ENCODE results near the gene SNRPD3.

The SNRPD3 gene

DNA sequence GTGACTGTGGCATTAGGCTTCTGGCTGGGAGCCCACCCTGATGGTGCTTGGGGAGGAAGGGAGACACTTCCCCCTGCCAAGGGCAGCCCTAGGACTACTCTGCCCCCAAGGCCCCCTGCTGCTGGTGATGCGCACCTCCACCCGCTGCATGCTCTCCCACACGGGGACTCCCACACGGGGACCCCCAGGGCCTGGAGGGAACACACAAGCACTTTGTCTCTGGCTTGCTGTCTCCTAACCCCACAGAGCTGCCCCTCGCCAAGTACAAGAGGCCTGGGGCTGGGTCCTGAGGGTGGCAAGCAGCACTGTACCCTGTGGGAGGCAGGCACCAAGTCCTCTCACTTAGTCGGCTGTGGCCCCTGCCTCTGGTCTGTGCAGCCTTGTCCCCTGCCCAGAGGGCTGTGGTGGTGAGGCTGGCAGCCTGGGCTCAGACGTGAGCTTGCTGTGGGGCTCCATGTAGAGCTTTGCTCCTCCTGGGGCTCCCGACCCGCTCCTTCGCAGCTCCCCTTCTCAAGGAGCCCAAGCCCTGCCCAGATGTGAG lies 29.1 kb downstream of the SNRPD3 start:
- peaks cover 15% of the 10 kb centered on the region for H3K36me3 ChIP-seq (ENCODE audit: insufficient read depth, low read length)
- H3K4me3 ChIP-seq (ENCODE audit: low read length) = no peak overlapping the region
- H3K4me1 ChIP-seq (ENCODE audit: insufficient read depth, low read length) = no peaks in the 10 kb centered on the region
- no peaks in the 10 kb centered on the region for H3K27me3 ChIP-seq (ENCODE audit: insufficient read depth, low read length)
- no peak overlapping the region for H2AFZ ChIP-seq (ENCODE audit: low read depth, low read length)
- no peaks in the 10 kb centered on the region for H3K9me3 ChIP-seq (ENCODE audit: low read length)

DNA sequence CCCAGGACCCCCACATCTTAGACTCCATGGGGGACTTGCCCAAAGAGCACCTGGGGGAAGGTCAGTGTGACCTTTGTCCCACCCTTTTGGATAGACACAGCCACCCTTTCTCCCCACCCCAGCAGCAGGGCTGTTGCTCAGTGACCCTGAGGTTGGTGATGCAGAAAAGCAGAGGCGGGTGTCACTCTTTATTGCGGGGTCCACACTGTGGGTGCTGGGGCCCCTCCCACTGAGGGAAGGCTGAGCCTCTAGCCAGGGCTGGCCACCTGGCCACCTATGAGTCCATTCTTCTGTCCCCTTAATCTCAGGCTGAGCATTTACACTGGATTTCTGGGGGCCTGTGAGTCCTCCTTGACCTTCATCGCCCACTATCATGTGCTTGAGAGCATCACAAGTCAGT lies 29.7 kb downstream of the SNRPD3 start:
- no peaks in the 10 kb centered on the region for H3K9me3 ChIP-seq (ENCODE audit: low read length)
- no peaks in the 10 kb centered on the region for H3K27me3 ChIP-seq (ENCODE audit: insufficient read depth, low read length)
- H3K4me1 ChIP-seq (ENCODE audit: insufficient read depth, low read length) = no peaks in the 10 kb centered on the region
- peaks cover 15% of the 10 kb centered on the region for H3K36me3 ChIP-seq (ENCODE audit: insufficient read depth, low read length)
- no peak overlapping the region for H3K4me3 ChIP-seq (ENCODE audit: low read length)
- H2AFZ ChIP-seq (ENCODE audit: low read depth, low read length) = no peak overlapping the region

DNA sequence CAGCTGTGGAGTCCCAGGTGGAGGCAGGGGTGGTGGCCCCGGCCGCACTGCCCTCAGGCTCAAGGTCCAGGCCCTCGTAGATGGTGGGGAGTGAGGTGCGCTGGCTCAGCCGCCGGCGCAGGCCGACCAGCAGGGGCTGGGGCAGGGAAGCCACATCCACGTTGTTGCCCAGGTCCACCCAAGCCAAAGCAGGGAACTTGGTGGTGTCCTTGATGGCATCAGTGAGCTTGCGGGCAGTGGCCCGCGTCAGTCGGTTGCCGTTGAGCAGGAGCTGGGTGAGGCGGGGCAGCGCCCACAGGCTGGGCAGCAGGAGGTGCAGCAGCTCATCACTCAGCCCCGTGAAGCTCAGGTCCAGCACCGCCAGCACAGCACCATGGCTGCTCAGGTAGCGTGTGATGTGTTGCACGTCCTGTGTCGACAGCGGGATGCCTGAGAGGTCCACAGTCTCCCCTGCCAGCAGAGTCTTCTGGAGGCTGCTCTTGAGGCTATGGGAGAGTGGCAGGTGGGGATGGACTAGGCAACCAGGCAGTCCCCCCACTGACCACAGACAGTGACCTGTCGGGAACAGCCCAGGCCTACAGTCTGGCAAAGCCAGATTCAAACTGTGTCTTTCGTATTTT lies 30.2 kb downstream of the SNRPD3 start:
- no peak overlapping the region for H3K4me3 ChIP-seq (ENCODE audit: low read length)
- no peak overlapping the region for H2AFZ ChIP-seq (ENCODE audit: low read depth, low read length)
- H3K4me1 ChIP-seq (ENCODE audit: insufficient read depth, low read length) = no peaks in the 10 kb centered on the region
- H3K36me3 ChIP-seq (ENCODE audit: insufficient read depth, low read length) = peaks cover 15% of the 10 kb centered on the region
- H3K9me3 ChIP-seq (ENCODE audit: low read length) = no peaks in the 10 kb centered on the region
- no peaks in the 10 kb centered on the region for H3K27me3 ChIP-seq (ENCODE audit: insufficient read depth, low read length)

DNA sequence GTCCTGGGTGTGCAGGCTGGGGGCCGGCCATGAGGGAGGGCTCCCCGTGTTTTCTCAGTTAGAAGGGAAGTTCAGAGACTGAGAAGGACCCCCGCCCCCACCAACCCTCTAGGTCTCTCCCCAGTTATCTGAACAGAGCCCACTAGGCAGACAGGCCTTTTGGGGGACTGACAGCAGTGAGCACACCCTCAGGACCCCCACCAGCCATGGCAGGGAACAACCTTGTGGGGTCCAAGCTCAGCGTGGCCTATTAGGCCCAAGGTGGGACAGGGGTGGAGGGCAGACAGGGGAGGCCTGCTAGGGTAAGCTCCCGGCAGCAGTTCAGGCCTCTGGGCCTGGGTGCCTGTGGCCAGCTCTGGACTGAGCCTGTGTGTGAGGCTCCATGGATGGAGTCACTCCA lies 31.5 kb downstream of the SNRPD3 start:
- Histone ChIP-seq H3K4me1 (ENCODE audit: insufficient read depth, low read length) (peaks cover 3% of the 10 kb centered on the region), H3K27me3 (ENCODE audit: insufficient read depth, low read length) (no peaks in the 10 kb centered on the region), H3K4me3 (ENCODE audit: low read length) (no peak overlapping the region), H3K9me3 (ENCODE audit: low read length) (no peaks in the 10 kb centered on the region), H3K36me3 (ENCODE audit: insufficient read depth, low read length) (peaks cover 15% of the 10 kb centered on the region), H2AFZ (ENCODE audit: low read depth, low read length) (no peak overlapping the region)

DNA sequence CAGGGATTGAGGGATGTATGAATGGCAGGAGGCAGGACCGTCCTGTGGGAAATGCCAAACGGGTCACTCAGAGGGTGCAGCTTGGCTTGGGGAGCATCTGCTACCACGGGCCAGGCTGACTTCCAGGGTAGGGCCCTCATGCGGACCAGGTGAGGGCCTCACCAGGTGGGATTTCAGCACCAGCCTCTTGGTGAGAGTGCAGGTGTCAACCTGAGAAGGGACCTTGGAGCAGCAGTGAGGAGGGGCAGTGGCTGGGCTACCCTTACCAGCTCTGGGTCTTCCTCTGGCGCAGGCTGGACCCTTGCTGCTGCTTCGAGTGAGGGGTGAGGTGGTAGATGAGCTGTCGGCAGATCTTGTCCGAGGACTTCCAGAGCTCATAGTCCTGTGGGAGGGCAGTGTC lies 32.1 kb downstream of the SNRPD3 start:
- Histone ChIP-seq H2AFZ (ENCODE audit: low read depth, low read length) (no peak overlapping the region), H3K36me3 (ENCODE audit: insufficient read depth, low read length) (peaks cover 15% of the 10 kb centered on the region), H3K9me3 (ENCODE audit: low read length) (no peaks in the 10 kb centered on the region), H3K4me3 (ENCODE audit: low read length) (no peak overlapping the region), H3K27me3 (ENCODE audit: insufficient read depth, low read length) (no peaks in the 10 kb centered on the region), H3K4me1 (ENCODE audit: insufficient read depth, low read length) (peaks cover 6% of the 10 kb centered on the region)

DNA sequence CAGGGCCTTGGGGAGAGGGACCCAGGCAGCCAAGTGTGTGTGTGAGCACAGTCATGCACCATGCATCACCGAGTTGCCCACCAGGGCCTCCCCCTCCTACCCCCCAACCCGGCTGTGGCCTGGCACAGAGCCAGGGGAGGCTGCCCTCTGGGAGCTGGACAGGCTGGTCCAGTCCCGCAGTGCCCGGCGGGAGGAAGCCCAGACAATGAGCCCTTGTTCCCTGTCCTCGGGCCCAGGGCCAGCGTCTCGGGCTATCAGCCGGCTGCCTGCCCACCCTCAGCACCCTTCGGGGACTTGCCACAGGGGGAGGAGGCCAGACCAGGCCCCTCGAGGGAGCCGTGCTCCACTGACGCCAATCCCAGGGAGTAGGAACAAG lies 32.6 kb downstream of the SNRPD3 start:
- peaks cover 15% of the 10 kb centered on the region for H3K36me3 ChIP-seq (ENCODE audit: insufficient read depth, low read length)
- no peak overlapping the region for H3K4me3 ChIP-seq (ENCODE audit: low read length)
- no peaks in the 10 kb centered on the region for H3K9me3 ChIP-seq (ENCODE audit: low read length)
- no peaks in the 10 kb centered on the region for H3K27me3 ChIP-seq (ENCODE audit: insufficient read depth, low read length)
- H2AFZ ChIP-seq (ENCODE audit: low read depth, low read length) = no peak overlapping the region
- H3K4me1 ChIP-seq (ENCODE audit: insufficient read depth, low read length) = peaks cover 8% of the 10 kb centered on the region

DNA sequence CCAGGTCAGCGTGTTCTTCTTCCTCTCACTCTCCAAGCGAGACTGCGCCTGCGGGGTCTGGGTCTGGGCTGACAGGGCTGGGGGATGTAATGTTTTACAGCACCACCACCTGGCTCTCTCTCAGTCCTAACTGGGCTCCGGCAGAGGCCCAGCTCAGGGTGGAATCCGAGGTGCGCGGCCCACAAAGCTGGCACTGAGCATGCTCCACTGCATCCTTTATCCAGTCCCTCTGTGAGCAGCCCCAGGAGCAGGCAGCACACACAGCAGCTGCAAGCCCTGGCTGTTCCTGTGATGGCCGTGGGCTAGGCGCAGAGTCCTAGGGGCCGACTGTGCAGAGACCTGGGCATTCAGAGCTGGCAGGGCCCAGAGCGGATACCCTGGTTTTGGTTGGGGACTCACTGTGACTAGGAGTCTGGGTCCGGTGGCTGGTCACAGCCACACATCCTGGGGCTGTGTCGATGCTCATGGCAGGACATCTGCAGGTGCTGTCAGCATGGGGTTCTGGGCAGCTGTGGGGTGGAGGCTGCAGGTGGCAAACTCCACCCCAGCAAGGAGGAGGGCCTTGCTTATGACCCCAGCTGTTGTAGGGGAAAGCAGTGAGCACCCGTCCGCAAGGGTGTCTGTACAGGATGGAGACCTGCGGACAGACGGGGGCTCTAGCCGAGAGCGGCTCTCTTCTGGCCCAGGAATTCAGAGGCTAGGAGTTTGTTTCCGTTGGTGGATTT lies 33.1 kb downstream of the SNRPD3 start:
- H3K9me3 ChIP-seq (ENCODE audit: low read length) = no peaks in the 10 kb centered on the region
- H3K4me3 ChIP-seq (ENCODE audit: low read length) = no peak overlapping the region
- H3K36me3 ChIP-seq (ENCODE audit: insufficient read depth, low read length) = peaks cover 15% of the 10 kb centered on the region
- no peak overlapping the region for H2AFZ ChIP-seq (ENCODE audit: low read depth, low read length)
- H3K4me1 ChIP-seq (ENCODE audit: insufficient read depth, low read length) = peaks cover 10% of the 10 kb centered on the region
- no peaks in the 10 kb centered on the region for H3K27me3 ChIP-seq (ENCODE audit: insufficient read depth, low read length)

DNA sequence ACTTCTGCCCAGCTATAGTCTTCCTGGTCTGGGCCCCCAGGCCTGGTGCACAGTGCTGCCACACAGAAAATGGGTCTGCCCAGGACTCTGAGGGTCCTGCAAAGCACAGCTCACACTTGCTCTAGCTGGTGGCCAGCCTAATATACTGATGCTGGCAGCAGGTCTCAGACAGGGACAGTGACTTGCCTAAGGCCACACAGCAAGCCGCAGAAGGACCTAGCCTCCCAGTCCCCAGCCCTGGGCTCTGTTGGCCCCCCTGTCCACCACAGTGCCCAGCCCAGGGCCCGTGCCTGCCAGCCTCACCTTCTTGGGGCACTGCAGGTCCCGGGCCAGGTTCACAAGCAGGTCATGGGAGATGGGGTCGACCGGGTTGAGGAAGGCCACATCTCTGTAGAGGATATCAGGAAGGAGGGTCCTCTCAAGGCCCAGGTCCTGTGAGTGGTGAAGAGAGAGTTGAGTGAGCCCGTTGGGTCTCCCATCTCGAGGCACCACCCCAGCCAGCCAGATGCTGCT lies 33.8 kb downstream of the SNRPD3 start:
- H3K4me3 ChIP-seq (ENCODE audit: low read length) = no peak overlapping the region
- H2AFZ ChIP-seq (ENCODE audit: low read depth, low read length) = no peak overlapping the region
- no peaks in the 10 kb centered on the region for H3K9me3 ChIP-seq (ENCODE audit: low read length)
- peaks cover 15% of the 10 kb centered on the region for H3K36me3 ChIP-seq (ENCODE audit: insufficient read depth, low read length)
- no peaks in the 10 kb centered on the region for H3K27me3 ChIP-seq (ENCODE audit: insufficient read depth, low read length)
- peaks cover 10% of the 10 kb centered on the region for H3K4me1 ChIP-seq (ENCODE audit: insufficient read depth, low read length)

DNA sequence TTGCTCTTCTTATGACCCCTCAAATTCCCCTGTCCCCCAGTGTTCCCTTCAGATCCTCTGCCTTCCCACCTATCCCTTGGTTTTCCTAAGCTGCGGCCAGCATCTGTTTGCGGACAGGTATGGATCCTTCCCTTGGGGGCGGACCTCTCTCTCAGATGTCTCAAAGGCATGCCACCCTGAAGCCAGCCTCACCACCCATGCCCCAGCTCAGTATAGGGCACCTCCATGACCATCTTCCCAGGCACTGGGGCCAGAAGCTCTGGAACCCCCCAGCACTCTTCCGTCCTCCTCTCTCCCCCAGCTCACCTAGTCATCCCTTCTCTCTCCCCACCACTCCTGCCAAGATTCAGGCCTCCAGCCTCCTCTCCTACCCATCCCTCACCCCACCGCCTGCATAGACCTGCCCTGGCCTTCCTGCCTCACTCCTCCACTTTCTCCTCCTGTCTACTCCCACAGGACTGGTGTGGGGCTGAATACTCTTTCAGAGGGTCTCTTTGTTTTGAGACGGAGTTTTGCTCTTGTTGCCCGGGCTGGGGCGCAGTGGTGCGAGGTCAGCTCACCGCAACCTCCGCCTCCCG lies 34.9 kb downstream of the SNRPD3 start:
- Histone ChIP-seq H3K36me3 (ENCODE audit: insufficient read depth, low read length) (peaks cover 10% of the 10 kb centered on the region), H3K4me3 (ENCODE audit: low read length) (no peak overlapping the region), H3K27me3 (ENCODE audit: insufficient read depth, low read length) (no peaks in the 10 kb centered on the region), H3K9me3 (ENCODE audit: low read length) (no peaks in the 10 kb centered on the region), H2AFZ (ENCODE audit: low read depth, low read length) (no peak overlapping the region), H3K4me1 (ENCODE audit: insufficient read depth, low read length) (peaks cover 10% of the 10 kb centered on the region)

DNA sequence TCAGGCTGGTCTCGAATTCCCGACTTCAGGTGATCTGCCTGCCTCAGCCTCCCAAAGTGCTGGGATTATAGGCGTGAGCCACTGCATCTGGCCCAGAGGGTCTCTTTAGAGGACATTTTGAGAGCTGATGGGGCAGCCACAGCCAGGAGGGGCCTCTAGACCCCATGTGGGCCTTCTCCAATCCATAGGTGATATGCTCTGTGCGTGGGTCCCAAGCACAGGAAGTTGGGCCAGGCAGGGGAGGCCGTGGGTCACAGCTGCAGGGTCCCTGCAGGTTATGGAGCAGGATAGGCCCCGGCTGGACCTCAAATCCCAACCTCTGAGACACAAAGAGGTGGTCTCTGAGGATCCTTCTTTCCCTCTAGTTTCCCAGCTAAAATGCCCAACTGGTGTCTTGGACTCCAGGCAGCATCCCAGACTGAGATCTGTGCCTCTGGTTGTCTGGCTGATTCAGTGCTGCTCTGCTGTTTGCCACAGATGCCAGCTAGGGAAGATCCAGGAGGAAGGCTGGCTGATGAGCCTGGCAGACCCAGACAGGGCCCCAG lies 35.6 kb downstream of the SNRPD3 start:
- Histone ChIP-seq H3K9me3 (ENCODE audit: low read length) (no peaks in the 10 kb centered on the region), H3K4me3 (ENCODE audit: low read length) (no peak overlapping the region), H3K36me3 (ENCODE audit: insufficient read depth, low read length) (peaks cover 5% of the 10 kb centered on the region), H3K4me1 (ENCODE audit: insufficient read depth, low read length) (peaks cover 10% of the 10 kb centered on the region), H3K27me3 (ENCODE audit: insufficient read depth, low read length) (no peaks in the 10 kb centered on the region), H2AFZ (ENCODE audit: low read depth, low read length) (no peak overlapping the region)

DNA sequence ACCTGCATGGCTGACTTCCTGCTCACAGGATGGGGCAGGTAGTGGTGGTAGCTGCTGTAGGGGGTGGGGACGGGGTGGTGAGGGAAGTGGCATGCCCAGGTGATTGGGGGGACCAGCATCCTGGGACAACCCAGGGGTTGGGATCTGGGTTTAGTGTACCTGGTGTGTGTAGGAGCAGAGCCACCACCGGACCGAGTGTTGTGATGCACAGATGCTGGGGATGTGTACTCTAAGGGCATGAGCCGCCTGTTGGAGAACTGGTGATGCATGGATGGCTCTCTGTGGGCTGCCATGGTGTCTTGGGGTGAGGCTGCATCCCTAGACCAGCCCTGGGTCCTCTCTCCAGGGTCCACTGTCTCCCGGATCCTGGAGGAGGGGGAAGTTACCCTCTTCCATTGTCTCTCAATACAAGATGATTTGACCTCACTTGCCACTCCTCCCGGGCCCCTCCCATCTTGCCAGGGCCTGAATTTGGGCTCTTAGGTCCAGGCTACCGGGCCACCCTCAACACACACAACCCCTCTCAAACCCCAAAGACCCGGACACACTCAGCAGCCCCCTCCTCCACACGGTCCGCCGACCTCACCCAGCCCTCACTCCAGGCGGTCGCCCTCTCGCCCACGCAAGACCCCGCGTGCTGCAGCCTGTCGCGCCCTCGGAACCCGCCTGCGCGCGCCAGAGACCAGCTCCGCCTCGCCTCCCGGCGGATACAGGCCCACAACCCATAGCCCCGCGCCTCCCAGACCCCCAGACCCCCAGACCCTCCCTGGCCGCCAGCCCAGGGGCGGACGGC lies 36.5 kb downstream of the SNRPD3 start:
- peaks cover 10% of the 10 kb centered on the region for H3K4me1 ChIP-seq (ENCODE audit: insufficient read depth, low read length)
- no peaks in the 10 kb centered on the region for H3K9me3 ChIP-seq (ENCODE audit: low read length)
- H2AFZ ChIP-seq (ENCODE audit: low read depth, low read length) = peak overlapping the region; percentile 89
- peak overlapping the region; percentile 85 for H3K4me3 ChIP-seq (ENCODE audit: low read length)
- peaks cover 5% of the 10 kb centered on the region for H3K36me3 ChIP-seq (ENCODE audit: insufficient read depth, low read length)
- no peaks in the 10 kb centered on the region for H3K27me3 ChIP-seq (ENCODE audit: insufficient read depth, low read length)

DNA sequence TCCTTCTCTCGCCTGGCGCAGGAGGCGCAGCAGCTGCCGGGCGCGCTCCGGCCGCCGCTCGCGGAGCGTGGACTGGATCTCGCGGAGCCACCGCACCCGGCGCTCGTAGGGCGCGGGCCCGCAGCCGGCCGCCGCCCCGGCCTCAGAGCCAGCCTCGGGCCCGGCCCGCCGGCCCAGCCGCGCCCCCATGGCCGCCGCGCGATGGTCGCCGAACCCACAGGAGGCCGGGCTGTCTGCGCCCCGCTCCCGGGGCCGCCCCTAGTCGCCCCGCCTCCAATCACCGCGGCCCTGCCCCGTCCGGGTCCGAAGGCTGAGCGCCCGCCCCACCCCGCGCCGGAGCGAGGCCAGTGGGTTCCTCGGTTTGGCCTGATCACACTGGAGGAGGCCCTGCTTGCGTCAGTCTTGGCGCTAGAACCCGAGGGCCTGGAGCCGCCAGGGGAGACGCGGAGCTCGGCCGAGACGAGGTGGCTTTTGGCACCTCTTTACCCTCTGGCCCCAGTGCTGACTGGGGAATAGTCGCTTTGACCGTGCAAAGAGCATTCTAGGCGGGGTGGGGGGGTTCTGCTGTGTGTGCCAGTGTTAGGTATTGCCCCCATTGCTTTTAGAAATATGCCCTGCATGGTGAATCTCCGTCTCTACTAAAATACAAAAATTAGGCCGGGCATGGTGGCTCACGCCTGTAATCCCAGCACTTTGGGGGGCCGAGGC lies 37.2 kb downstream of the SNRPD3 start, which contains the start of gene LRRC75B:
Gene LRRC75B, minus strand, starts transcription at position 223 of the 708 bp plus-strand sequence. Its CDS starts 34 bp downstream, at position 189.
- Histone ChIP-seq H2AFZ (ENCODE audit: low read depth, low read length) (peak within 1 kb of the TSS; percentile 92), H3K9me3 (ENCODE audit: low read length) (no peaks in the 10 kb centered on the region), H3K27me3 (ENCODE audit: insufficient read depth, low read length) (no peaks in the 10 kb centered on the region), H3K4me3 (ENCODE audit: low read length) (peak within 1 kb of the TSS; percentile 85), H3K36me3 (ENCODE audit: insufficient read depth, low read length) (no peaks in the 10 kb centered on the region), H3K4me1 (ENCODE audit: insufficient read depth, low read length) (peaks cover 10% of the 10 kb centered on the region)
